ENCODE measurements around the gene BCL11B. TPM values are rescaled to one million over a fixed set of nuclear protein-coding genes. Genes with fewer than 3 reads are reported as not detected.
A peak's percentile ranks its signal among the peaks of the same experiment; 100 is the strongest.

The BCL11B gene
- total and polyA plus RNA-seq, 2 donors (not counting 1 experiment from before 2014, with no cell fraction given) = under 0.01 TPM; not detected in 1

DNA sequence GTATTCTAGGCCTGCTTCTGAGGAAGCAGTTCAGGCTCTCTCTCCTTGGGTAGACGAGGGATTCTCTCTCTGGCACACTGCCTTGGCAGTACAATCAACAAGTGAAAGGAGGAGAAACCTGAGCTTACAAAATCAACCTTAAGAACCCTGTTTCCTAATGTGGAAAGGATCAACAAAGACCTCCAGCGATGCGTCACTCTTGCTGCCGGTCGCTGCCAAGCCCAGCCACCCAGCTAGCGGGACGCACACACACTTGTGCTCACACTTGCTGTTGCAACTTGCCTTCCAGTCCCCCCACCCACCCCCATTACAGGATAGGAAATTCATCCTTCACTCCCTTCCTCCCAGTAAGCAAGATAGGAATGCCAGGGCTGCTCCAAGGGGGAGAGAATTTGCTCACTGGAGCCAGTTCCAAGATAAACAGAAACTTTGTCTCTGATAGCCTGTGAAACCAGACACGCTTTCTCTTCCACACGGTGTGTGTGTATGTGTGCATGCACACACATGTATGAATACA is 144.3 kb downstream of the BCL11B start:
- Histone ChIP-seq H3K27me3 (ENCODE audit: control insufficient read depth, insufficient read depth, low read length) (no peaks in the 10 kb centered on the region), H3K27ac (ENCODE audit: insufficient read depth, low read length) (no peak overlapping the region), H4K20me1 (ENCODE audit: control insufficient read depth, extremely low read depth, insufficient read depth, low read length) (no peaks in the 10 kb centered on the region), H3K4me2 (ENCODE audit: extremely low read depth, insufficient read depth, low read length) (no peak overlapping the region), H3K79me2 (ENCODE audit: control insufficient read depth, insufficient read depth, low read length) (no peaks in the 10 kb centered on the region), H3K9ac (ENCODE audit: insufficient read depth, low read length) (no peak overlapping the region), H3K9me3 (ENCODE audit: control insufficient read depth, insufficient read depth, low read depth, low read length) (no peaks in the 10 kb centered on the region), H3K36me3 (ENCODE audit: control insufficient read depth, insufficient read depth, low read length) (no peaks in the 10 kb centered on the region), H2AFZ (ENCODE audit: low read length) (no peak overlapping the region), H3K4me3 (replicated peaks in 1 of 4; ENCODE audit: control extremely low read depth in 1 of 4, insufficient read depth in 1 of 4, low read depth in 3 of 4, low read length in 4 of 4) (no peak overlapping the region), H3K4me1 (ENCODE audit: control insufficient read depth, extremely low read depth, insufficient read depth, low read length) (no peaks in the 10 kb centered on the region)
- peak in 1 of 2 donors; percentile 83 for DNase-seq (ENCODE audit: low read depth in 2 of 2)
- TF ChIP-seq, protein P1, sequence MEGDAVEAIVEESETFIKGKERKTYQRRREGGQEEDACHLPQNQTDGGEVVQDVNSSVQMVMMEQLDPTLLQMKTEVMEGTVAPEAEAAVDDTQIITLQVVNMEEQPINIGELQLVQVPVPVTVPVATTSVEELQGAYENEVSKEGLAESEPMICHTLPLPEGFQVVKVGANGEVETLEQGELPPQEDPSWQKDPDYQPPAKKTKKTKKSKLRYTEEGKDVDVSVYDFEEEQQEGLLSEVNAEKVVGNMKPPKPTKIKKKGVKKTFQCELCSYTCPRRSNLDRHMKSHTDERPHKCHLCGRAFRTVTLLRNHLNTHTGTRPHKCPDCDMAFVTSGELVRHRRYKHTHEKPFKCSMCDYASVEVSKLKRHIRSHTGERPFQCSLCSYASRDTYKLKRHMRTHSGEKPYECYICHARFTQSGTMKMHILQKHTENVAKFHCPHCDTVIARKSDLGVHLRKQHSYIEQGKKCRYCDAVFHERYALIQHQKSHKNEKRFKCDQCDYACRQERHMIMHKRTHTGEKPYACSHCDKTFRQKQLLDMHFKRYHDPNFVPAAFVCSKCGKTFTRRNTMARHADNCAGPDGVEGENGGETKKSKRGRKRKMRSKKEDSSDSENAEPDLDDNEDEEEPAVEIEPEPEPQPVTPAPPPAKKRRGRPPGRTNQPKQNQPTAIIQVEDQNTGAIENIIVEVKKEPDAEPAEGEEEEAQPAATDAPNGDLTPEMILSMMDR (conservative IDR thresholded peaks at IDR 0.05 in 1 of 2, IDR thresholded peaks at IDR 0.05 in 1 of 2; ENCODE audit: low read depth in 1 of 2, low read length in 2 of 2) = no peak
- no peak for TF ChIP-seq EZH2 (IDR thresholded peaks at IDR 0.05; ENCODE audit: low read length, missing control alignments)

DNA sequence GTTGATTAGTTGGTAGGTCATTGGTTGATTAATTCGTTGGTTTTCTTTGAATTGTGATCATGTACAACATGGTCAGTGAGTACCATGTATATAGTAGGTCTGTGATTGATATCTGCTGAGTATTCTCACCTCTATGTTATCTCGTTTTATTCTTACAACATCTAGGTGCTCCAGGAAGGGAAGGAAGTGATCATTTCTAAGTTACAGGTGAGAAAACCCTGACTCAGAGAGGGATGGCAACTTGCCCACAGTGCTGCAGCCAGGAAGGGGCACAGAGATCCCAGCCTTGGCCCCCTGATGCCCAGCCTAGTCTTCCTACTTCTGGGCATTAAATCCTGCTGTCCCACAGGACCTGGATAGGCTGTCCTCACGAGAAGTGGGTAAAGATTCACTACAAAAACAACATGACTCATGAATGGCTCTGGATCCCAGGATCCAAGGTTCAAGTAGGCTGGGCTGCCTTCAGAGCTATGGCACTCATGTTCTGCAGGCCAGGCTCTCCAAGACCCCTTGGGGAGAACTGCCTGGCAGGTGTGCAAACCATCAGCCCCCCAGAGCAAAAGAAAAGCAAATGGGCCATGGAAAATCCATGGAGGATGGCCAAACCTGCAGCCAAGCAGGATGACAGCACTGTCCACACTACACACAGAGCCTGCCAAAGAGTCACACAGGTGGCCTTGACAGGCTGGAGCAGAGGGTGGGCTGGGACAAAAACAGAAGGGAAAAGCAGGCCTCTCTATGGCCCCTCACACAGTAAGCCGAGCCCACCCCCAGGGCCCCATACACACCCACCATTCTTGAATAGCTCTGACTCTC is 146.2 kb downstream of the BCL11B start:
- H2AFZ ChIP-seq (ENCODE audit: low read length) = no peak overlapping the region
- H3K4me1 ChIP-seq (ENCODE audit: control insufficient read depth, extremely low read depth, insufficient read depth, low read length) = no peaks in the 10 kb centered on the region
- H3K79me2 ChIP-seq (ENCODE audit: control insufficient read depth, insufficient read depth, low read length) = no peaks in the 10 kb centered on the region
- H3K9ac ChIP-seq (ENCODE audit: insufficient read depth, low read length) = no peak overlapping the region
- no peak overlapping the region for H3K4me2 ChIP-seq (ENCODE audit: extremely low read depth, insufficient read depth, low read length)
- no peaks in the 10 kb centered on the region for H4K20me1 ChIP-seq (ENCODE audit: control insufficient read depth, extremely low read depth, insufficient read depth, low read length)
- TF ChIP-seq, protein P1 (conservative IDR thresholded peaks at IDR 0.05 in 1 of 2, IDR thresholded peaks at IDR 0.05 in 1 of 2; ENCODE audit: low read depth in 1 of 2, low read length in 2 of 2) = no peak
- no peak for TF ChIP-seq EZH2 (IDR thresholded peaks at IDR 0.05; ENCODE audit: low read length, missing control alignments)
- no peak overlapping the region for H3K27ac ChIP-seq (ENCODE audit: insufficient read depth, low read length)
- no peak overlapping the region for H3K4me3 ChIP-seq (replicated peaks in 1 of 4; ENCODE audit: control extremely low read depth in 1 of 4, insufficient read depth in 1 of 4, low read depth in 3 of 4, low read length in 4 of 4)
- H3K9me3 ChIP-seq (ENCODE audit: control insufficient read depth, insufficient read depth, low read depth, low read length) = no peaks in the 10 kb centered on the region
- no peaks in the 10 kb centered on the region for H3K27me3 ChIP-seq (ENCODE audit: control insufficient read depth, insufficient read depth, low read length)
- no peaks in the 10 kb centered on the region for H3K36me3 ChIP-seq (ENCODE audit: control insufficient read depth, insufficient read depth, low read length)
- no peak for DNase-seq (ENCODE audit: low read depth in 2 of 2)

DNA sequence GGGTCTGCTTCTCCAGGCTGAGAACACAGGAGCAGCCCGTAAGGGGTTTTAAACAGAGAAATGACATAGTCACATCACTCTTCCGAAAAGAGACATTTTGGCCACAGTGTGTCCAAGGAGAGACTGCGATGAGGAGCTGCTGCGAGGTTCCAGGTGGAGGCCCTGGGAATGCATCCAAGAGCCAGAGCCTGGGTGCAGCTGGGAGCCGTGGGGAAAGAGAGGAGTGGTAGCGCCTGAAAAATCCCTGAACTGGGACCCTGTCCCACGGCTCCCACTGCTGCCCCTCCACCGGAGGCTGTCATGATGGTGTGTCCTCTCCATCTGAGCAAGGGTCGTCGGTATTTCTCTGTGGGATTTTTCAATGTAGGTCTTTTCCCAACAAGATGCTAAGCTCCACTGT is 146.9 kb downstream of the BCL11B start:
- no peak overlapping the region for H2AFZ ChIP-seq (ENCODE audit: low read length)
- no peak overlapping the region for H3K4me2 ChIP-seq (ENCODE audit: extremely low read depth, insufficient read depth, low read length)
- H3K9ac ChIP-seq (ENCODE audit: insufficient read depth, low read length) = no peak overlapping the region
- no peaks in the 10 kb centered on the region for H3K79me2 ChIP-seq (ENCODE audit: control insufficient read depth, insufficient read depth, low read length)
- no peaks in the 10 kb centered on the region for H3K27me3 ChIP-seq (ENCODE audit: control insufficient read depth, insufficient read depth, low read length)
- no peak overlapping the region for H3K27ac ChIP-seq (ENCODE audit: insufficient read depth, low read length)
- no peaks in the 10 kb centered on the region for H3K9me3 ChIP-seq (ENCODE audit: control insufficient read depth, insufficient read depth, low read depth, low read length)
- H4K20me1 ChIP-seq (ENCODE audit: control insufficient read depth, extremely low read depth, insufficient read depth, low read length) = no peaks in the 10 kb centered on the region
- H3K36me3 ChIP-seq (ENCODE audit: control insufficient read depth, insufficient read depth, low read length) = no peaks in the 10 kb centered on the region
- no peaks in the 10 kb centered on the region for H3K4me1 ChIP-seq (ENCODE audit: control insufficient read depth, extremely low read depth, insufficient read depth, low read length)
- DNase-seq (ENCODE audit: low read depth in 2 of 2) = no peak
- H3K4me3 ChIP-seq (replicated peaks in 1 of 4; ENCODE audit: control extremely low read depth in 1 of 4, insufficient read depth in 1 of 4, low read depth in 3 of 4, low read length in 4 of 4) = no peak overlapping the region
- no peak for TF ChIP-seq EZH2 (IDR thresholded peaks at IDR 0.05; ENCODE audit: low read length, missing control alignments)
- TF ChIP-seq, protein P1 (conservative IDR thresholded peaks at IDR 0.05 in 1 of 2, IDR thresholded peaks at IDR 0.05 in 1 of 2; ENCODE audit: low read depth in 1 of 2, low read length in 2 of 2) = no peak
